Measurements from ENCODE around the gene HLA-DMA. TPM values are rescaled to one million over a fixed set of nuclear protein-coding genes. Genes with fewer than 3 reads are reported as not detected.

HLA-DMA gene
- total RNA-seq, 1 experiment from 2014 or later = 3.0 TPM

DNA sequence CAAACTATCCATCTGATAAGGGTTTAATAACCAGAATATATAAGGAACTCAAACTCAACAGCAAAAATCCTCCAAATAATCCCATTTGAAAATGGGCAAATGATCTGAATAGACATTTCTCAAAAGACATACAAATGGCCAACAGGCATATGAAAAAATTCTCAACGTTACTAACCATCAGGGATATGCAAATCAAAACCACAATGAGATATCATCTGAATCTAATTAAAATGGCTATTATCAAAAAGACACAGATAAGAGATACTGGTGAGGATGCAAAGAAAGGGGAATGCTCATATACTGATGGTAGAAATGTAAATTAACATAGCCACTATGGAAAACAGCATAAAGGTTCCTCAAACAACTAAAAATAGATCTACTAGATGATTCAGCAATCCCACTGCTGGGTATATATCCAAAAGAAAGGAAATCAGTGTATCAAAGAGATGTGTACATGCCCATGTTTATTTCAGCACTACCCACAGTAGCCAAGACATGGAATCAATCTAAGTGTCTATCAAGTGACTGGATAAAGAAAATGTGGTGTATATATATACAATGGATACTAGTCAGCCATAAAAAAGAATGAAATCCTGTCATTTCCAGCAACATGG is 9.4 kb upstream of the HLA-DMA start:
- Histone ChIP-seq H3K27ac (ENCODE audit: low read length) (no peak overlapping the region), H3K4me1 (ENCODE audit: insufficient read depth, low read length) (peaks cover 9% of the 10 kb centered on the region), H3K9me3 (ENCODE audit: low read length) (no peaks in the 10 kb centered on the region), H3K4me2 (ENCODE audit: low read length) (no peak overlapping the region), H3K36me3 (ENCODE audit: low read depth, low read length) (no peaks in the 10 kb centered on the region), H3K9ac (ENCODE audit: low read length) (no peak overlapping the region), H3K27me3 (ENCODE audit: low read length) (no peaks in the 10 kb centered on the region), H3K4me3 (ENCODE audit: low read length) (no peak overlapping the region), H4K20me1 (ENCODE audit: low read length) (no peaks in the 10 kb centered on the region), H2AFZ (ENCODE audit: low read length) (no peak overlapping the region), H3K79me2 (ENCODE audit: low read length) (peaks cover 9% of the 10 kb centered on the region), H3K9me2 (replicated peaks; ENCODE audit: low read length) (no peaks in the 10 kb centered on the region), H3F3A (ENCODE audit: low read length, unreplicated experiment) (no peaks in the 10 kb centered on the region)
- TF ChIP-seq EZH2phosphoT487 (IDR thresholded peaks at IDR 0.05; ENCODE audit: borderline replicate concordance, low read length) (no peak), EZH2 (IDR thresholded peaks at IDR 0.05; ENCODE audit: low read length, unreplicated experiment) (no peak)
- TF ChIP-seq, protein P1, sequence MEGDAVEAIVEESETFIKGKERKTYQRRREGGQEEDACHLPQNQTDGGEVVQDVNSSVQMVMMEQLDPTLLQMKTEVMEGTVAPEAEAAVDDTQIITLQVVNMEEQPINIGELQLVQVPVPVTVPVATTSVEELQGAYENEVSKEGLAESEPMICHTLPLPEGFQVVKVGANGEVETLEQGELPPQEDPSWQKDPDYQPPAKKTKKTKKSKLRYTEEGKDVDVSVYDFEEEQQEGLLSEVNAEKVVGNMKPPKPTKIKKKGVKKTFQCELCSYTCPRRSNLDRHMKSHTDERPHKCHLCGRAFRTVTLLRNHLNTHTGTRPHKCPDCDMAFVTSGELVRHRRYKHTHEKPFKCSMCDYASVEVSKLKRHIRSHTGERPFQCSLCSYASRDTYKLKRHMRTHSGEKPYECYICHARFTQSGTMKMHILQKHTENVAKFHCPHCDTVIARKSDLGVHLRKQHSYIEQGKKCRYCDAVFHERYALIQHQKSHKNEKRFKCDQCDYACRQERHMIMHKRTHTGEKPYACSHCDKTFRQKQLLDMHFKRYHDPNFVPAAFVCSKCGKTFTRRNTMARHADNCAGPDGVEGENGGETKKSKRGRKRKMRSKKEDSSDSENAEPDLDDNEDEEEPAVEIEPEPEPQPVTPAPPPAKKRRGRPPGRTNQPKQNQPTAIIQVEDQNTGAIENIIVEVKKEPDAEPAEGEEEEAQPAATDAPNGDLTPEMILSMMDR (conservative IDR thresholded peaks at IDR 0.05; ENCODE audit: low read depth, low read length) = no peak
- no peak for DNase-seq
- no TSS peak for BruUV-seq (replicated peaks)
- ChIA-PET CTCF (no interaction called here), POLR2A (ENCODE audit: unreplicated experiment) (interaction anchor here (0.6 kb wide), 1 partner anchor 69 kb away, joined by 3 read pairs; no protein-coding TSS in a partner anchor)
- no peak for ATAC-seq
- intact Hi-C loops (cut with micrococcal nuclease) = no loop called here

DNA sequence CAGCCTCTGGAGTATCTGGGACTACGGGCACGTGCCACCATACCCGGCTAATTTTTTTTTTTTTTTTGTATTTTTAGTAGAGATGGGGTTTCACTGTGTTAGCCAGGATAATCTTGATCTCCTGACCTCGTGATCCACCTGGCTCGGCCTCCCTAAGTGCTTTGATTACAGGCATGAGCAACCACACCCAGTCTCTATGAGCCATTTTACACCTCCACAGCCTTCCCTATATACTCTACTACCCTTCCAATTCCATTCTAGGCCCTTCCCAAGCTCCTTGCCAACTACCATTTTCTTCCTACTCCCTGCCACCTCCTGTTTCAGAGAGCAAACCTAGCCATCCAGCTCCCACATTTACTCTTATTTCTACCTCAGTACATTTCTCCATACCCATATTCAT is 7.7 kb upstream of the HLA-DMA start:
- H3K4me2 ChIP-seq (ENCODE audit: low read length) = no peak overlapping the region
- no peaks in the 10 kb centered on the region for H3K36me3 ChIP-seq (ENCODE audit: low read depth, low read length)
- H3F3A ChIP-seq (ENCODE audit: low read length, unreplicated experiment) = no peaks in the 10 kb centered on the region
- H3K9ac ChIP-seq (ENCODE audit: low read length) = no peak overlapping the region
- H3K4me1 ChIP-seq (ENCODE audit: insufficient read depth, low read length) = no peaks in the 10 kb centered on the region
- H3K9me3 ChIP-seq (ENCODE audit: low read length) = no peaks in the 10 kb centered on the region
- intact Hi-C loops (cut with micrococcal nuclease) = no loop called here
- no TSS peak for BruUV-seq (replicated peaks)
- CTCF ChIA-PET = no interaction called here
- H3K79me2 ChIP-seq (ENCODE audit: low read length) = no peaks in the 10 kb centered on the region
- no peak overlapping the region for H3K4me3 ChIP-seq (ENCODE audit: low read length)
- H3K9me2 ChIP-seq (replicated peaks; ENCODE audit: low read length) = no peaks in the 10 kb centered on the region
- ATAC-seq = no peak
- H4K20me1 ChIP-seq (ENCODE audit: low read length) = no peaks in the 10 kb centered on the region
- H3K27ac ChIP-seq (ENCODE audit: low read length) = no peak overlapping the region
- TF ChIP-seq EZH2phosphoT487 (IDR thresholded peaks at IDR 0.05; ENCODE audit: borderline replicate concordance, low read length) (no peak), EZH2 (IDR thresholded peaks at IDR 0.05; ENCODE audit: low read length, unreplicated experiment) (no peak)
- TF ChIP-seq, protein P1 (conservative IDR thresholded peaks at IDR 0.05; ENCODE audit: low read depth, low read length) = no peak
- POLR2A ChIA-PET (ENCODE audit: unreplicated experiment) = no interaction called here
- no peak for DNase-seq
- no peak overlapping the region for H2AFZ ChIP-seq (ENCODE audit: low read length)
- no peaks in the 10 kb centered on the region for H3K27me3 ChIP-seq (ENCODE audit: low read length)

DNA sequence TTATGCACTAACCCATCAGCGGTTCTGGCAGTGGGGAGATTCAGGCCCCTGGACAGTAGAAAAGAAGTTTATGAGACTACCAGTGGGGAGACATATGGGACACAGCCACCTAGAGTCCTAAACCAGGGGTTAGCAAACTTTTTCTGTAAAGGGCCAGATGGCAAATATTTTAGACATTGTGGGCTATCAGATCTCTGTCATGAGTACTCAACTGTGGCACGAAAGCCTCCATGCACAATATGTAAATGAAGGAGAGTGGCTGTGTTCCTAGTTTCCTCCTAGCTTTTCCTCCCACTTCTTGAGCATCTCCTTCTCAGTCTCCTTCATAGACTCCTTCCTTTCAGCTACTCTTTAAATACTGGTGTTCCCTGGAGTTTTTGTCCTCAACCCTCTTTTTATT is 3.3 kb upstream of the HLA-DMA start:
- no peaks in the 10 kb centered on the region for H3K9me3 ChIP-seq (ENCODE audit: low read length)
- no peak overlapping the region for H3K4me2 ChIP-seq (ENCODE audit: low read length)
- CTCF ChIA-PET = no interaction called here
- no peak overlapping the region for H3K27ac ChIP-seq (ENCODE audit: low read length)
- POLR2A ChIA-PET (ENCODE audit: unreplicated experiment) = no interaction called here
- H3K27me3 ChIP-seq (ENCODE audit: low read length) = no peaks in the 10 kb centered on the region
- H4K20me1 ChIP-seq (ENCODE audit: low read length) = no peaks in the 10 kb centered on the region
- intact Hi-C loops (cut with micrococcal nuclease) = no loop called here
- H3K79me2 ChIP-seq (ENCODE audit: low read length) = no peaks in the 10 kb centered on the region
- no TSS peak for BruUV-seq (replicated peaks)
- no peaks in the 10 kb centered on the region for H3K36me3 ChIP-seq (ENCODE audit: low read depth, low read length)
- DNase-seq = no peak
- no peaks in the 10 kb centered on the region; the same call in 1 of the 2 replicates for H3K4me1 ChIP-seq (ENCODE audit: insufficient read depth, low read length)
- no peak for TF ChIP-seq EZH2phosphoT487 (IDR thresholded peaks at IDR 0.05; ENCODE audit: borderline replicate concordance, low read length)
- TF ChIP-seq EZH2 (IDR thresholded peaks at IDR 0.05; ENCODE audit: low read length, unreplicated experiment) = no peak
- TF ChIP-seq, protein P1 (conservative IDR thresholded peaks at IDR 0.05; ENCODE audit: low read depth, low read length) = no peak
- no peaks in the 10 kb centered on the region for H3F3A ChIP-seq (ENCODE audit: low read length, unreplicated experiment)
- H3K4me3 ChIP-seq (ENCODE audit: low read length) = no peak overlapping the region
- no peak overlapping the region for H3K9ac ChIP-seq (ENCODE audit: low read length)
- H2AFZ ChIP-seq (ENCODE audit: low read length) = no peak overlapping the region
- H3K9me2 ChIP-seq (replicated peaks; ENCODE audit: low read length) = no peaks in the 10 kb centered on the region
- no peak for ATAC-seq

All from PC-3 (cell line).